ENCODE data around the gene NFKBIA. TPM values are rescaled to one million over a fixed set of nuclear protein-coding genes. Genes with fewer than 3 reads are reported as not detected.
A peak's percentile ranks its signal among the peaks of the same experiment; 100 is the strongest.

Gene NFKBIA
- polyA plus RNA-seq, 1 donor (not counting 4 experiments of a cell fraction or from before 2014, with no cell fraction given), result 123 TPM

DNA sequence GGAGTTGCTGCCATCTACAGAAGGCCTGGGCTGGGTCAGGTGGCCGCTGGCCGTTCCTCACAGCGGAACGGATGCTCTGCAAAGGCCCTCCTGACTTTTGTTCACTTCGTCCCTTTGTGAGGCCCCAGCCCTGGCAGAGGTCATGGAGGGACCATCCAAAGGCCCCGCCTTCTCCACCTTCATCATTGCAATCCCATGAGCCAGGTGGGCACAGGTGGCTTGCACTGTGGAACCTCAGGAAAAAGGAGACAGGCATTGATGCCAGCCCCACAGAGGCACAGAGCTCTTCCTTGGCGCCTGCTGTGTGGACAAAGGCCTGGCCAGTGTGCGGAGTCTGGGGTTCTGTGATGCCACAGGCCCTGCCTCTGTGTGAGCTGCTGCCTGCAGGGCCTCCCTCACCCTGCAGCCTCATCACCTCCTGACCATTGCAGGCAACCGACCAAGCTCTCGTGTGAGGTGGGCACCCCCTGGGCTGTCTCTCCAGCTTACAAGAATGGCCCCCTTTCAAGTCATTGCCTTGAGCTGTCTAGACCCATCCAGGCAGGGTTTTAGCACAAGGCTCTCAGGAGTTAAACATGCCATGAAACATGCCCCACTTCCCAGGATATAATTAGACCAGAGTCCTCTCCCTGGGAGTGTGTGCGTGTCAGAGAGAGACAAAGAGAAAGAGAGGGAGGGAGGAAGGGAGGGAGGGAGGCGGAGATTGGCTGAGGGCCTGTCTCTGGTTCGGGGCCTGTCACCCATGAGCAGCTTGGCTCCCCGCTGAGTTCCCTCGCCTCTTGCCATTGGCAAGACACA, 19.3 kb downstream of the NFKBIA start:
- peak overlapping the region; percentile 85 for H2AFZ ChIP-seq (ENCODE audit: control insufficient read depth, low read length)

DNA sequence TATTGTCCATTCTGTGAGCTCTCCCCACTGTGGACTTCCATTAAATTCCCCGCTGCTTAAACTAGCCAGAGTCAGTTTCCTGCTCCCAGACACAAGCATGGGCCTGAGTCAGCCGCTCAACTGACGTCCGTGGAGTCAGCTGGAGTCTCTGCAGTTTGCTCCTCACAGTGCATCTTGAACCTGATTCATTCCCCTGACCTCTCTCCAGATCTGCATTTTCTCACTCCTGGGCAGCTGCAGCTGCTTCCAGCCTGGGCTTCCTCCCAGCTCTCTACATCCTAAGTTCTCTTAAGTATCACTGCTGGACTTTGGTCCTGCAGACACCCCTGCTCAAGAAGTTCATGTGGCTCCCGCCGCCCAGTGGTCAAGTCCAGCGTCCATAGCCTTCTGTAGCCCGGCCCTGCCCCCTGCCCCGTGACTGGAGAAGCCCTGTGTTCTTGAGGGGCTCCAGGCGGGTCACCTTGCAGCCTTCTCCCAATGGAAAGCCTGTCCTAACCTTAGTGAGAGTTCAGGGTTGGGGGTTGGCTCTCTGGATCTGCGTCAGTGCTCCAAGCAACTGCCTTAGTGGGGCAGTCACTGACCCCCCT, 20.0 kb downstream of the NFKBIA start:
- Histone ChIP-seq H3K4me2 (ENCODE audit: control insufficient read depth, extremely low read depth, insufficient read depth, low read depth, low read length) (no peak overlapping the region), H3K9ac (ENCODE audit: control insufficient read depth, extremely low read depth, insufficient read depth, low read length) (no peak overlapping the region), H3K9me1 (ENCODE audit: control insufficient read depth, extremely low read depth, insufficient read depth, low read length) (no peaks in the 10 kb centered on the region), H2AFZ (ENCODE audit: control insufficient read depth, low read length) (no peak overlapping the region), H3K4me1 (ENCODE audit: control insufficient read depth, extremely low read depth, insufficient read depth, low read length) (peaks cover 13% of the 10 kb centered on the region), H3K9me3 (ENCODE audit: control insufficient read depth, low read depth, low read length) (no peaks in the 10 kb centered on the region), H3K36me3 (ENCODE audit: control insufficient read depth in 2 of 2, extremely low read depth in 1 of 2, insufficient read depth in 2 of 2, low read length in 2 of 2) (no peaks in the 10 kb centered on the region), H3K27me3 (ENCODE audit: control insufficient read depth, extremely low read depth, insufficient read depth, low read length) (no peaks in the 10 kb centered on the region), H4K20me1 (ENCODE audit: control insufficient read depth, extremely low read depth, insufficient read depth, low read length) (no peaks in the 10 kb centered on the region), H3K4me3 (ENCODE audit: control insufficient read depth in 2 of 3, extremely low read depth in 1 of 3, insufficient read depth in 2 of 3, low read depth in 1 of 3, low read length in 3 of 3) (no peak overlapping the region), H3K27ac (ENCODE audit: control insufficient read depth, insufficient read depth, low read length) (no peak overlapping the region), H3K79me2 (ENCODE audit: control insufficient read depth, insufficient read depth, low read length) (no peaks in the 10 kb centered on the region)
- TF ChIP-seq, protein P1, sequence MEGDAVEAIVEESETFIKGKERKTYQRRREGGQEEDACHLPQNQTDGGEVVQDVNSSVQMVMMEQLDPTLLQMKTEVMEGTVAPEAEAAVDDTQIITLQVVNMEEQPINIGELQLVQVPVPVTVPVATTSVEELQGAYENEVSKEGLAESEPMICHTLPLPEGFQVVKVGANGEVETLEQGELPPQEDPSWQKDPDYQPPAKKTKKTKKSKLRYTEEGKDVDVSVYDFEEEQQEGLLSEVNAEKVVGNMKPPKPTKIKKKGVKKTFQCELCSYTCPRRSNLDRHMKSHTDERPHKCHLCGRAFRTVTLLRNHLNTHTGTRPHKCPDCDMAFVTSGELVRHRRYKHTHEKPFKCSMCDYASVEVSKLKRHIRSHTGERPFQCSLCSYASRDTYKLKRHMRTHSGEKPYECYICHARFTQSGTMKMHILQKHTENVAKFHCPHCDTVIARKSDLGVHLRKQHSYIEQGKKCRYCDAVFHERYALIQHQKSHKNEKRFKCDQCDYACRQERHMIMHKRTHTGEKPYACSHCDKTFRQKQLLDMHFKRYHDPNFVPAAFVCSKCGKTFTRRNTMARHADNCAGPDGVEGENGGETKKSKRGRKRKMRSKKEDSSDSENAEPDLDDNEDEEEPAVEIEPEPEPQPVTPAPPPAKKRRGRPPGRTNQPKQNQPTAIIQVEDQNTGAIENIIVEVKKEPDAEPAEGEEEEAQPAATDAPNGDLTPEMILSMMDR (optimal IDR thresholded peaks at IDR 0.05 in 1 of 3, IDR thresholded peaks at IDR 0.05 in 1 of 3, conservative IDR thresholded peaks at IDR 0.05 in 1 of 3; ENCODE audit: extremely low read depth in 1 of 3, insufficient read depth in 2 of 3, low read length in 3 of 3), result no peak
- TF ChIP-seq EZH2 (IDR thresholded peaks at IDR 0.05; ENCODE audit: low read length), result no peak
- DNase-seq (ENCODE audit: low read depth, low spot score), result no peak
- dilution Hi-C loops (cut with MboI; ENCODE audit: extremely low pct_ligation_motif_present, low sequenced_read_pairs), result no loop called here
- FAIRE-seq, result no peak

More for the DNA sequence above, 19.3 kb downstream of the NFKBIA start:
- Histone ChIP-seq H3K79me2 (ENCODE audit: control insufficient read depth, insufficient read depth, low read length) (no peaks in the 10 kb centered on the region), H4K20me1 (ENCODE audit: control insufficient read depth, extremely low read depth, insufficient read depth, low read length) (no peaks in the 10 kb centered on the region), H3K27ac (ENCODE audit: control insufficient read depth, insufficient read depth, low read length) (peak overlapping the region; percentile 32), H3K9me3 (ENCODE audit: control insufficient read depth, low read depth, low read length) (no peaks in the 10 kb centered on the region), H3K4me2 (ENCODE audit: control insufficient read depth, extremely low read depth, insufficient read depth, low read depth, low read length) (peak overlapping the region; percentile 6), H3K4me3 (ENCODE audit: control insufficient read depth in 2 of 3, extremely low read depth in 1 of 3, insufficient read depth in 2 of 3, low read depth in 1 of 3, low read length in 3 of 3) (no peak overlapping the region), H3K4me1 (ENCODE audit: control insufficient read depth, extremely low read depth, insufficient read depth, low read length) (peaks cover 13% of the 10 kb centered on the region), H3K9me1 (ENCODE audit: control insufficient read depth, extremely low read depth, insufficient read depth, low read length) (no peaks in the 10 kb centered on the region), H3K9ac (ENCODE audit: control insufficient read depth, extremely low read depth, insufficient read depth, low read length) (peak overlapping the region; percentile 28), H3K36me3 (ENCODE audit: control insufficient read depth in 2 of 2, extremely low read depth in 1 of 2, insufficient read depth in 2 of 2, low read length in 2 of 2) (no peaks in the 10 kb centered on the region), H3K27me3 (ENCODE audit: control insufficient read depth, extremely low read depth, insufficient read depth, low read length) (no peaks in the 10 kb centered on the region)
- DNase-seq (ENCODE audit: low read depth, low spot score) (no peak), FAIRE-seq (no peak)
- dilution Hi-C loops (cut with MboI; ENCODE audit: extremely low pct_ligation_motif_present, low sequenced_read_pairs), result no loop called here
- TF ChIP-seq, protein P1 (optimal IDR thresholded peaks at IDR 0.05 in 1 of 3, IDR thresholded peaks at IDR 0.05 in 1 of 3, conservative IDR thresholded peaks at IDR 0.05 in 1 of 3; ENCODE audit: extremely low read depth in 1 of 3, insufficient read depth in 2 of 3, low read length in 3 of 3), result no peak
- no peak for TF ChIP-seq EZH2 (IDR thresholded peaks at IDR 0.05; ENCODE audit: low read length)

Data from keratinocyte (primary cell).